ENCODE data around the gene SERPINA3. TPM values are rescaled to one million over a fixed set of nuclear protein-coding genes. Genes with fewer than 3 reads are reported as not detected.

SERPINA3 gene
- total and polyA plus RNA-seq, 2 of the 8 experiments (the other 6 are each of a cell fraction or from before 2014, with no cell fraction given), result not detected

DNA sequence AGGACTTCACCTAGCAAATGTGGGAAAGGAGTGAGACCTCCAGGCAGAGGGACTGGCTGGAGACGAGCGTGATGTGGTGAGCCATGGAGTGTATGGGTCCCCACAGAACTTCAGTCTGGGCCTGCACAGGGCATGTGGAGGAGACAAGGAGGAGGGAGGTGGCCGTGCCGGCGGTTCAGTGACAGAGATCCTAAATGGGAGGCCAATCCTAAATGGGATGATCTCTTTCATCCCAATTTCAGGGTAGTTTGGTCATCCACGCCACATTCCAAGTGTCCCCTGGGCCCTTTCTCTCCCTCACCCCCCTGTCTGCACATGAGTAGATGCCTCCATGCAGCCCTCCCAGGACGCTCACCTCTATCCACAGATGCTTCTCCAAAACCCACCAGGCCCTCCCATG lies 17.8 kb upstream of the SERPINA3 start:
- H3K18ac ChIP-seq (ENCODE audit: extremely low read depth, low read length), result no peak overlapping the region

More for the DNA sequence above, 17.8 kb upstream of the SERPINA3 start:
- Histone ChIP-seq H3K79me2 (ENCODE audit: control insufficient read depth in 1 of 2, insufficient read depth in 2 of 2, low read length in 2 of 2) (no peaks in the 10 kb centered on the region), H3K36me3 (ENCODE audit: control insufficient read depth in 2 of 4, insufficient read depth in 4 of 4, low read length in 3 of 4) (no peaks in the 10 kb centered on the region), H3K9me3 (ENCODE audit: insufficient read depth in 2 of 2, low read depth in 1 of 2, low read length in 1 of 2) (no peaks in the 10 kb centered on the region), H3K23me2 (ENCODE audit: low read depth, low read length) (peaks cover 5% of the 10 kb centered on the region; the same call in 1 of the 2 replicates), H3K27ac (ENCODE audit: low read depth, low read length) (no peak overlapping the region), H2BK15ac (ENCODE audit: low read length) (no peak overlapping the region), H3K4ac (replicated peaks; ENCODE audit: insufficient read length, low read depth, low read length) (no peak overlapping the region), H2AK5ac (ENCODE audit: low read depth, low read length) (no peak overlapping the region), H3K14ac (ENCODE audit: insufficient read length) (no peak overlapping the region), H3K9ac (replicated peaks in 1 of 4; ENCODE audit: extremely low read depth in 1 of 4, low read depth in 3 of 4, low read length in 3 of 4) (no peak overlapping the region), H3K4me1 (replicated peaks in 1 of 4; ENCODE audit: control insufficient read depth in 3 of 4, insufficient read depth in 4 of 4, low read length in 3 of 4) (peaks cover 0 to 5% (median 4%) of the 10 kb centered on the region in 4 experiments; a peak in 5 of 7 replicates), H4K5ac (ENCODE audit: insufficient read length, low read depth, low read length) (no peak overlapping the region), H2BK12ac (ENCODE audit: low read depth, low read length) (no peak overlapping the region), H2AFZ (ENCODE audit: low read length) (no peak overlapping the region), H4K91ac (replicated peaks; ENCODE audit: insufficient read length, low read length) (no peak overlapping the region), H4K20me1 (replicated peaks in 1 of 2; ENCODE audit: control insufficient read depth in 1 of 2, insufficient read depth in 2 of 2, low read length in 2 of 2) (no peaks in the 10 kb centered on the region), H3K4me3 (ENCODE audit: extremely low read depth in 1 of 4, insufficient read depth in 2 of 4, low read depth in 3 of 4, low read length in 4 of 4) (no peak overlapping the region), H3K23ac (ENCODE audit: insufficient read length) (no peak overlapping the region), H4K8ac (ENCODE audit: extremely low read depth, insufficient read depth, low read length) (no peak overlapping the region; the same call in 1 of the 2 replicates), H3K56ac (replicated peaks; ENCODE audit: insufficient read length, low read depth, low read length) (no peak overlapping the region), H2BK120ac (replicated peaks; ENCODE audit: low read depth, low read length) (no peak overlapping the region), H2BK20ac (ENCODE audit: low read length) (no peak overlapping the region), H3K4me2 (ENCODE audit: insufficient read depth in 1 of 2, low read depth in 2 of 2, low read length in 2 of 2) (no peak overlapping the region), H3K27me3 (replicated peaks in 1 of 4; ENCODE audit: control insufficient read depth in 3 of 4, extremely low read depth in 1 of 4, insufficient read depth in 3 of 4, low read length in 3 of 4) (no peaks in the 10 kb centered on the region; a peak in 1 of 7 replicates), H2BK5ac (ENCODE audit: low read depth, low read length) (no peak overlapping the region), H3K79me1 (ENCODE audit: low read depth, low read length) (no peaks in the 10 kb centered on the region)
- DNase-seq (ENCODE audit: low read depth in 1 of 2, low spot score in 2 of 2) (no peak), FAIRE-seq (no peak)
- ChIA-PET POLR2A (ENCODE audit: partially characterized antibody) (no interaction called here), CTCF (ENCODE audit: partially characterized antibody) (interaction anchor here (0.6 kb wide), 1 partner anchor 699 kb away, joined by 3 read pairs; no protein-coding TSS in a partner anchor)
- 88% methylated on average over 7 of the region's 7 CpGs; no CpG with 5 or more reads in 1 of the 2 experiments for WGBS, 2 experiments (ENCODE audit: extremely low coverage in 1 of 2, insufficient coverage in 1 of 2, insufficient read length in 1 of 2, insufficient replicate concordance in 2 of 2, low coverage in 1 of 2, low lambda C conversion rate in 2 of 2, missing lambda C conversion rate in 1 of 2)
- no peak for TF ChIP-seq GTF2F1 (IDR thresholded peaks at IDR 0.05; ENCODE audit: borderline replicate concordance, low read depth, low read length)
- TF ChIP-seq SIRT6 (IDR thresholded peaks at IDR 0.05; ENCODE audit: low read length), result no peak
- no peak for TF ChIP-seq BRCA1 (IDR thresholded peaks at IDR 0.05; ENCODE audit: low read depth, low read length)
- TF ChIP-seq ZNF274 (IDR thresholded peaks at IDR 0.05; ENCODE audit: borderline replicate concordance, extremely low read depth, low read length), result no peak
